ENCODE measurements around the gene PAIP2B. TPM values are rescaled to one million over a fixed set of nuclear protein-coding genes. Genes with fewer than 3 reads are reported as not detected.

PAIP2B gene
- total RNA-seq, 1 donor from 2014 or later = 25.1 TPM

DNA sequence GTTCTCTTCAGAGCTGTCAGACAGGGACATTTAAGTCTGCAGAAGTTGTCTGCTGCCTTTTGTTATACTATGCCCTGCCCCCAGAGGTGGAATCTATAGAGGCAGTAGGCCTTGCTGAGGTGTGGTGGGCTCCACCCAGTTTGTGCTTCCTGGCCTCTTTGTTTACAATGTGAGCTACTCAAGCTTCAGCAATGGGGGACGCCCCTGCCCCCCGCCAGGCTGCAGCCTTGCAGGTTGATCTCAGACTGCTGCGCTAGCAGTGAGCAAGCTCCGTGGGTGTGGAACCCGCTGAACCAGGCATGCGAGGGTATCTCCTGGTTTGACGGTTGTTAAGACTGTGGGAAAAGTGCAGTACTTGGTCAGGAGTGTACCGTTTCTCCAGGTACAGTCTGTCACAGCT, 24.0 kb upstream of the PAIP2B start:
- Mint-ChIP-seq H3K36me3 (ENCODE audit: insufficient read depth) (peaks cover under 1% of the 10 kb centered on the region), H3K27me3 (peaks cover 4% of the 10 kb centered on the region), H3K9me3 (ENCODE audit: low read depth) (peaks cover 22% of the 10 kb centered on the region), H3K4me3 (ENCODE audit: low read depth) (no peak overlapping the region), H3K27ac (no peak overlapping the region), H3K4me1 (ENCODE audit: low read depth) (no peaks in the 10 kb centered on the region)
- no peak for DNase-seq (ENCODE audit: low spot score, unreplicated experiment)
- TF ChIP-seq, protein P1, sequence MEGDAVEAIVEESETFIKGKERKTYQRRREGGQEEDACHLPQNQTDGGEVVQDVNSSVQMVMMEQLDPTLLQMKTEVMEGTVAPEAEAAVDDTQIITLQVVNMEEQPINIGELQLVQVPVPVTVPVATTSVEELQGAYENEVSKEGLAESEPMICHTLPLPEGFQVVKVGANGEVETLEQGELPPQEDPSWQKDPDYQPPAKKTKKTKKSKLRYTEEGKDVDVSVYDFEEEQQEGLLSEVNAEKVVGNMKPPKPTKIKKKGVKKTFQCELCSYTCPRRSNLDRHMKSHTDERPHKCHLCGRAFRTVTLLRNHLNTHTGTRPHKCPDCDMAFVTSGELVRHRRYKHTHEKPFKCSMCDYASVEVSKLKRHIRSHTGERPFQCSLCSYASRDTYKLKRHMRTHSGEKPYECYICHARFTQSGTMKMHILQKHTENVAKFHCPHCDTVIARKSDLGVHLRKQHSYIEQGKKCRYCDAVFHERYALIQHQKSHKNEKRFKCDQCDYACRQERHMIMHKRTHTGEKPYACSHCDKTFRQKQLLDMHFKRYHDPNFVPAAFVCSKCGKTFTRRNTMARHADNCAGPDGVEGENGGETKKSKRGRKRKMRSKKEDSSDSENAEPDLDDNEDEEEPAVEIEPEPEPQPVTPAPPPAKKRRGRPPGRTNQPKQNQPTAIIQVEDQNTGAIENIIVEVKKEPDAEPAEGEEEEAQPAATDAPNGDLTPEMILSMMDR (IDR thresholded peaks at IDR 0.05; ENCODE audit: unreplicated experiment) = no peak

DNA sequence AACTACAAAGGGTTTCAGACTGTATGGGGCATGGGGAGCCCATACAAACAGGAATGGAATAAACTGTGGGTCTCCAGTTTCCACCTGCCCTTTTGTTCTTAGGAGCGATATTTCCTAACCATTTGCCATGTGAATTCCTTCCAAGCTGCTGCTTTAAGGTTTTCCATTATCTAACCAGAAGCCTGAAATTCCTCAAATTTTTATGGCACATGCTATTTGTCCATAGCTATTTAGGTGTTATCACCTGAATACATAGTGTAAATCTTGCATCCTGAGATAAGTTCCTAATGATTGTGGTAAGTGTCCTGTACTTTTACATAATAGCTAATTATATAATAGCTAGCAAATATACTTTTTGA, 17.4 kb upstream of the PAIP2B start:
- no peak for DNase-seq (ENCODE audit: low spot score, unreplicated experiment)
- TF ChIP-seq, protein P1 (IDR thresholded peaks at IDR 0.05; ENCODE audit: unreplicated experiment) = no peak
- Mint-ChIP-seq H3K27ac (no peak overlapping the region), H3K4me3 (ENCODE audit: low read depth) (no peak overlapping the region), H3K27me3 (no peaks in the 10 kb centered on the region), H3K36me3 (ENCODE audit: insufficient read depth) (peaks cover 2% of the 10 kb centered on the region), H3K4me1 (ENCODE audit: low read depth) (peaks cover 4% of the 10 kb centered on the region), H3K9me3 (ENCODE audit: low read depth) (peaks cover 15% of the 10 kb centered on the region)

DNA sequence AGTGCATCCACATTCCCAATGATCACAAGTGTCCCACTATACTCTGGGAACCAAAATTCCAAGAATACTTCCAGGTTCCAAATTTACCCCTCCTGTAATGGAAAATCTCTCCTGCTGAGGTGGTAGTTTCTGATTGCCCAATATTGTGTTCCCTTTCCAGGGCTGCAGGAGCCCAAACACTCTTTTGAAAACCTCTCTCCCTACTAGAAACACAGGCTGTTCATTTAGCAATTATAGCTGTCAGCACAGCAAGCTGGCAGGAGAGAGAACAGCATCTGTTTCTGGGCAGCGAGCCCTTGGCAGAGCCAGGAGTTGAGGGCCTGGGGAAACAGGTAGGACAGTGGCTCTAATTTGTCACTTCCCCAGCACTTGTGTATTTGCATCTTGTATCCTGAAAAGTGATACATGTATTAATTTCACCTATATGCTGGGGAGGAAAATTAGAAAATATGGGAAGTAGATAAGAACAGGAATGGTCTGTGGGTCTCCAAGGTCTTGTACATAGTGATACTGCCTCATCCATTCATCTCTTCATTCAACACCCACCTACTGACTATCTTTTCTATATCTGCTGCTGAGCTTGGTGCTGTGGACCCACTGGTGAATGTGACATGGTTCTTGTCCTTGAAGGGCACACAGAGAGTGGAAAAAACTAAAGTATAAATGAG, 16.9 kb upstream of the PAIP2B start:
- Mint-ChIP-seq H3K27ac (no peak overlapping the region), H3K36me3 (ENCODE audit: insufficient read depth) (peaks cover 2% of the 10 kb centered on the region), H3K4me1 (ENCODE audit: low read depth) (peaks cover 4% of the 10 kb centered on the region), H3K9me3 (ENCODE audit: low read depth) (peaks cover 15% of the 10 kb centered on the region), H3K4me3 (ENCODE audit: low read depth) (no peak overlapping the region), H3K27me3 (no peaks in the 10 kb centered on the region)
- no peak for DNase-seq (ENCODE audit: low spot score, unreplicated experiment)
- TF ChIP-seq, protein P1 (IDR thresholded peaks at IDR 0.05; ENCODE audit: unreplicated experiment) = no peak

DNA sequence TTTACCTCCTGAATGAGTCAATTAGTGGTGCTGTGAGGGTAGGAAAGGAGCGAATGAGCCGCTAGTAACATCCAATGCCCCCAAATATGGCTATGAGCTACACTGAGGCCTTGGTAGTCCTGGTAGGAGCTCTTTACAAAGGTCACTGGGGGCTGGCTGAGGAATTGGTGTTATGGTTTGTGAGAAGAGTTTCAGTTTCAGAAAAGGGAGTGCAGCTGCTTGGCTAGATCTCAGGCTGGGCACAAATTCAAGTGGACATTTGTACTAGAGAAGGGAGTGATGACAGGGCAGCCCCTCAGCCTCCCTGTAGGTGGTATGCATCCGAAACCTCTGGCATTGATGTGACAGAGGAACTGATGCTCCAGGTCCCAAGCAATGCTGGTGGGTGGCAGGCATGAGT, 13.9 kb upstream of the PAIP2B start:
- Mint-ChIP-seq H3K36me3 (ENCODE audit: insufficient read depth) (no peaks in the 10 kb centered on the region), H3K4me3 (ENCODE audit: low read depth) (no peak overlapping the region), H3K27ac (no peak overlapping the region), H3K9me3 (ENCODE audit: low read depth) (peaks cover under 1% of the 10 kb centered on the region), H3K27me3 (peaks cover 6% of the 10 kb centered on the region), H3K4me1 (ENCODE audit: low read depth) (peaks cover 4% of the 10 kb centered on the region)
- TF ChIP-seq, protein P1 (IDR thresholded peaks at IDR 0.05; ENCODE audit: unreplicated experiment) = no peak
- no peak for DNase-seq (ENCODE audit: low spot score, unreplicated experiment)

DNA sequence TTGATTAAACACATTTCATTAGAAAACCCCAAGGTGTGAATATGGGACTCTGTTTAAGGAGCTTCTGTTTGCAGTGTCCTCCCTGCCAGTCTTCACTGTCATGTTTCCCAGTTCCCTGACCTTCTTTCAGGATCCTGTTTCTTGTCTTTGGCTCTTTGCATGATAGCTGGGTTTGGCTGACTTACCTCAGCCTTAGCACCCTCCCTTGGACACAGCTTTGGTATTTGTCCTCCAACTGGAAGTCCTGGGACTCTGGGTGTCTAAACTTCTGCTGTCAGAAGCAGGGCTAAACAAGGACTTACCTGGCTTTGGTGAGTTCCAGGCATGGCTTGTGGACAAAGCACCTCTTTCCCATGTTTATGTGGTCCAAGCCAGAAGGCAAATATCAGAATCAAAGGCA, 11.2 kb upstream of the PAIP2B start:
- no peak for DNase-seq (ENCODE audit: low spot score, unreplicated experiment)
- H3K9me3 Mint-ChIP-seq (ENCODE audit: low read depth) = peaks cover 5% of the 10 kb centered on the region
- TF ChIP-seq, protein P1 (IDR thresholded peaks at IDR 0.05; ENCODE audit: unreplicated experiment) = no peak
- peaks cover 6% of the 10 kb centered on the region for H3K27me3 Mint-ChIP-seq
- H3K36me3 Mint-ChIP-seq (ENCODE audit: insufficient read depth) = no peaks in the 10 kb centered on the region
- no peak overlapping the region for H3K4me3 Mint-ChIP-seq (ENCODE audit: low read depth)
- H3K27ac Mint-ChIP-seq = no peak overlapping the region
- H3K4me1 Mint-ChIP-seq (ENCODE audit: low read depth) = no peaks in the 10 kb centered on the region

Measured in progenitor cell of endocrine pancreas (in vitro differentiated cells).